HPDE6-E6E7 (cell line): ENCODE data around the gene BACE1-AS.

ENCODE experiments used
- DNase-seq: peaks from one replicate; pipeline ENCODE4 v3.0.0; 2011; ENCODE audit warnings: missing footprints; ENCODE audit errors: extremely low spot score

Gene BACE1-AS

GRCh38 chr11:117289795-117290194 lies 1.4 kb upstream of the BACE1-AS start:
- no peak for DNase-seq

- DNase-seq = no peak
These were observed 1.5 kb downstream of the BACE1-AS start for GRCh38 chr11:117292616-117293015.

- DNase-seq = no peak
These were observed 4.4 kb downstream of the BACE1-AS start for GRCh38 chr11:117295438-117296137.

- no peak for DNase-seq
These were observed 5.7 kb downstream of the BACE1-AS start for GRCh38 chr11:117296881-117297280.

- DNase-seq = no peak
These were observed 7.0 kb downstream of the BACE1-AS start for GRCh38 chr11:117298195-117298594.

- no peak for DNase-seq
These were observed 8.5 kb downstream of the BACE1-AS start for GRCh38 chr11:117299351-117300282.

- no peak for DNase-seq
These were observed 9.1 kb downstream of the BACE1-AS start for GRCh38 chr11:117300283-117300663.

GRCh38 chr11:117300773-117301172 lies 9.6 kb downstream of the BACE1-AS start:
- no peak for DNase-seq

- no peak for DNase-seq
These were observed 11.1 kb downstream of the BACE1-AS start for GRCh38 chr11:117302228-117302627.

- no peak for DNase-seq
These were observed 12.0 kb downstream of the BACE1-AS start for GRCh38 chr11:117303101-117303500.

GRCh38 chr11:117303646-117304315 lies 12.6 kb downstream of the BACE1-AS start:
- DNase-seq = no peak

- DNase-seq = no peak
These were observed 14.0 kb downstream of the BACE1-AS start for GRCh38 chr11:117305145-117305544.

GRCh38 chr11:117309310-117309709 lies 18.2 kb downstream of the BACE1-AS start:
- DNase-seq = no peak

GRCh38 chr11:117313091-117313490 lies 21.9 kb downstream of the BACE1-AS start:
- no peak for DNase-seq

- no peak for DNase-seq
These were observed 23.0 kb downstream of the BACE1-AS start for GRCh38 chr11:117313828-117314768.

GRCh38 chr11:117314840-117315239 lies 23.7 kb downstream of the BACE1-AS start:
- no peak for DNase-seq

GRCh38 chr11:117315285-117316196 lies 24.4 kb downstream of the BACE1-AS start:
- DNase-seq = no peak

- DNase-seq = peak; percentile 84
These were observed 25.2 kb downstream of the BACE1-AS start, which contains the start of gene BACE1 for GRCh38 chr11:117316197-117316961. Gene BACE1 (minus strand): TSS chr11:117316256. CDS start chr11:117315795, 461 bp downstream.

GRCh38 chr11:117318738-117319137 lies 27.6 kb downstream of the BACE1-AS start:
- DNase-seq = no peak
